ENCODE data around the gene SLC12A9. TPM values are rescaled to one million over a fixed set of nuclear protein-coding genes. Genes with fewer than 3 reads are reported as not detected.

The SLC12A9 gene
- total and polyA plus RNA-seq, 11 donors: 4.6 to 23.6 (median 7.0) TPM

DNA sequence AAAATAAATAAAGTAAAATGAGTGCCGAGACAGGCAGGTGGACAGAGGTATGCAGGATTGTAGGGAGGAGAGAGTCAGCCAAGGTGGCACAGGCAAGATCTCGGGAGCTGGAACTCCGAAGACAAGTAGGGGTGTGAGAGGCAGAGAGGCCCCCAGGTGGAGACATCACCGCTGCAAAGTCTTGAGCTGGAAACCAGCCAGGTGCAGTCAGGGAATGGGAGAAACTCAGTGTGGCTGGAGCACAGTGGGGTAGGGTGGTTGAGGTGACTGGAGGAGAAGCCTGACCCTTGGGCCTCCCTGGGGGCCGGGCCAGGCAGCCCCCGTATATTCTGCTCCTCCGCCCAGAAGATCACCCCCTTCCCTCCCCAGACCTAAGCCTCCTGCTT, 29.4 kb upstream of the SLC12A9 start:
- Histone ChIP-seq H3K27ac (no peak overlapping the region), H3K9me3 (no peaks in the 10 kb centered on the region), H3K27me3 (peaks cover 0 to 20% (median 0%) of the 10 kb centered on the region in 9 donors), H3K4me3 (no peak overlapping the region), H3K4me1 (peaks cover 0 to 33% (median 8%) of the 10 kb centered on the region in 12 donors), H3K36me3 (peaks cover 0 to 62% (median 54%) of the 10 kb centered on the region in 9 donors)
- TF ChIP-seq POLR2A (IDR thresholded peaks at IDR 0.05): no peak
- TF ChIP-seq, protein P1, sequence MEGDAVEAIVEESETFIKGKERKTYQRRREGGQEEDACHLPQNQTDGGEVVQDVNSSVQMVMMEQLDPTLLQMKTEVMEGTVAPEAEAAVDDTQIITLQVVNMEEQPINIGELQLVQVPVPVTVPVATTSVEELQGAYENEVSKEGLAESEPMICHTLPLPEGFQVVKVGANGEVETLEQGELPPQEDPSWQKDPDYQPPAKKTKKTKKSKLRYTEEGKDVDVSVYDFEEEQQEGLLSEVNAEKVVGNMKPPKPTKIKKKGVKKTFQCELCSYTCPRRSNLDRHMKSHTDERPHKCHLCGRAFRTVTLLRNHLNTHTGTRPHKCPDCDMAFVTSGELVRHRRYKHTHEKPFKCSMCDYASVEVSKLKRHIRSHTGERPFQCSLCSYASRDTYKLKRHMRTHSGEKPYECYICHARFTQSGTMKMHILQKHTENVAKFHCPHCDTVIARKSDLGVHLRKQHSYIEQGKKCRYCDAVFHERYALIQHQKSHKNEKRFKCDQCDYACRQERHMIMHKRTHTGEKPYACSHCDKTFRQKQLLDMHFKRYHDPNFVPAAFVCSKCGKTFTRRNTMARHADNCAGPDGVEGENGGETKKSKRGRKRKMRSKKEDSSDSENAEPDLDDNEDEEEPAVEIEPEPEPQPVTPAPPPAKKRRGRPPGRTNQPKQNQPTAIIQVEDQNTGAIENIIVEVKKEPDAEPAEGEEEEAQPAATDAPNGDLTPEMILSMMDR (IDR thresholded peaks at IDR 0.05): no peak
- DNase-seq (no peak), ATAC-seq (no peak)
- intact Hi-C loops (cut with DNase I): no loop called here
- WGBS, 4 donors: 80 to 86% (median 83%) methylated on average over 7 of the region's 7 CpGs

DNA sequence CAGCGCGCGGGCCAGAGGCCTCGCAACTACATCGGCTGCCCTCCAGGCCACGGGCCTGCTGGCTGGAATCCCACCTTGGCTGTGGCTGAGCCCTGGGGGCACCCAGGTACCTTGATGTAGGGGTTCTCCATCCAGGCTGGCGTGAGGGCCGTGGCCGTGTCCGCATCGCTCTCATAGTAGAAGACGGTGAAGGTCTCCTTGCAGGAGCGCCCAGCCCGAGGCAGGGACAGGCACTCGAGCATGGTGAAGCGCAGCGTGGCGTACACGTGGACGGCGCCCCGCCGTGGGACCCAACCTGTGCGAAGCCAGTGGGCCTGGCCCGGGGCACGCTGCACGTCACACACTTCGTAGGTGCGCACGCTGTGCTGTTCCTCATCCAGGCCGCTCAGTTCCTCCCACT, 29.0 kb upstream of the SLC12A9 start:
- no peak for TF ChIP-seq POLR2A (IDR thresholded peaks at IDR 0.05)
- TF ChIP-seq, protein P1 (IDR thresholded peaks at IDR 0.05): no peak
- Histone ChIP-seq H3K4me1 (peaks cover 0 to 37% (median 10%) of the 10 kb centered on the region in 12 donors), H3K27ac (no peak overlapping the region), H3K4me3 (no peak overlapping the region), H3K36me3 (peaks cover 0 to 58% (median 50%) of the 10 kb centered on the region in 9 donors), H3K27me3 (peaks cover 0 to 24% (median 2%) of the 10 kb centered on the region in 9 donors), H3K9me3 (no peaks in the 10 kb centered on the region)
- ATAC-seq (no peak), DNase-seq (no peak)
- WGBS, 4 donors: 88 to 95% (median 94%) methylated on average over 28 to 31 of the region's 31 CpGs
- intact Hi-C loops (cut with DNase I): no loop called here

DNA sequence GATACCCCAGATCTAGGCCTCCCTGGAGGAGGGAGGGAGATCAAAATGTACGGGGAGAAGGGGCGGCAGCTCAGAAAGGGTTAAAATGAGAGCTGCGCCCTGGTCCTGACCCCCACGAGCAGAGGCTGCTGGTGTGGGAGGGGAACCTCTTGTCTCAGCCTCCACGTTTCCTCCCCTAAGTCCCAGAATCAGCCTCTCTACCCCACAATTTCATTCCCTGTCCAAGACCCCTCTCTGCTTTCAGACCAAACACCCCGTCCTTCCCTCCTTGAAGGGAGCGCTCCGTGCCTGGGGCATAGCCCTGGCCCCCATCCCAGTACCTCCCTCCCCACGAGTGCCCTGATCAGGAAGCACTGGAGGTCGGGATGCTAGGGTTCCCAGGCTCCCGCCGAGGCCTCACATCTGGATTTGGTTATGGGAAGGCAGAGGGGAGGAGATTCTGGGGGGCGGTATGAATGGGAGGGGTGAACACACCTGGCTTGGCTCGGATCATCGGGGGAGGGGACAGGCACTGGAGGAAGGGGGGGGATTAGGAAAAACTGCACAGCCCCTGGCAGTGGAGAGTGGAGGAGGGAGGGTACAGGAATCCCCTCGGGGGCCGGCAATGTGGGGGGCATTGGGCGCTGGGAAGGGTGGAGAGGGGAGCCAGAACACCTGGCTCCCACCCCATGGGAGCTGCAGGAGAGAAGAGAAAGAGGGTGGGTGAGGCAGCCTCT, 27.9 kb upstream of the SLC12A9 start:
- 43 to 59% (median 53%) methylated on average over 18 of the region's 18 CpGs for WGBS, 4 donors
- H3K4me1 ChIP-seq: peaks cover 0 to 43% (median 13%) of the 10 kb centered on the region in 12 donors
- intact Hi-C loops (cut with DNase I): loop anchor here in 1 of 10 donors (2.0 kb wide), 1 partner anchor 22 kb away; no protein-coding TSS in a partner anchor
- no peaks in the 10 kb centered on the region for H3K9me3 ChIP-seq
- TF ChIP-seq, protein P1 (IDR thresholded peaks at IDR 0.05): no peak
- TF ChIP-seq POLR2A (IDR thresholded peaks at IDR 0.05): no peak
- H3K27ac ChIP-seq: peak overlapping the region; percentile 2 to 94 (median 83)
- peaks cover 0 to 46% (median 39%) of the 10 kb centered on the region in 9 donors for H3K36me3 ChIP-seq
- DNase-seq (no peak), ATAC-seq (no peak)
- peaks cover 0 to 28% (median 4%) of the 10 kb centered on the region in 9 donors for H3K27me3 ChIP-seq
- peak overlapping the region in 11 of 12 donors; percentile 61 to 86 (median 71) for H3K4me3 ChIP-seq

DNA sequence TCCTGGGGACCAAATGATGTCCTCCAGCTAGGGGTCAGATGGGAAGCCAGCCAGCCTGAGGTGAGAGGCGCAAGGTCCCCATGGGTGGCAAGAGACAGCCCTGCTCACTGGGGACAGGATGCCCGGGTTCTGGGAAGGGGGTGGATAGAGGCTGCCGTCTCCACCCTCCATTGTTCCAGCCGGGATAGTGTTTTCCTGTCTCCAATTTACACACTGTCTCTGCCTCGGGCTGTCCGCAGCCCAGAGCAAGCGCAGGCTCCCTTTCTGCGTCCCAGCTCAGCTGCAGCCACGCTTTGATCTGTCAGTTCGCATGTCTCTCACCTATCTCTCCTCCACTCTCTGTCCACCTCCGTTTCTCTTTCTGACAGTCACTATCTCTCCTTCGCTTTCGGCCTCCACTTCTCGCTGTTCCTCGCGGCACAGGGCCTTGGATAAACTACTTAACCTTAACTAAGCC, 27.3 kb upstream of the SLC12A9 start:
- 47 to 54% (median 49%) methylated on average over 16 of the region's 16 CpGs for WGBS, 4 donors
- Histone ChIP-seq H3K9me3 (no peaks in the 10 kb centered on the region), H3K27me3 (peaks cover 0 to 28% (median 4%) of the 10 kb centered on the region in 9 donors), H3K36me3 (peaks cover 0 to 41% (median 33%) of the 10 kb centered on the region in 9 donors), H3K4me1 (peaks cover 0 to 43% (median 13%) of the 10 kb centered on the region in 12 donors), H3K4me3 (peak overlapping the region; percentile 61 to 86 (median 70)), H3K27ac (peak overlapping the region; percentile 75 to 94 (median 86))
- ATAC-seq (peak; percentile 38 to 72 (median 60)), DNase-seq (peak; percentile 53 to 72 (median 69))
- TF ChIP-seq, protein P1 (IDR thresholded peaks at IDR 0.05): no peak
- peak in 1 of 2 donors; percentile 47 for TF ChIP-seq POLR2A (IDR thresholded peaks at IDR 0.05)
- intact Hi-C loops (cut with DNase I): loop anchor here in 1 of 10 donors (2.0 kb wide), 1 partner anchor 22 kb away; no protein-coding TSS in a partner anchor
